GF-D8 (cell line): ENCODE measurements around the gene FNTB.
"Not testable (repeated sequence)": the region's sequence is repeated elsewhere in the genome, so short reads cannot be mapped to it uniquely, and the experiment has no call there.

Source experiments
- DNase-seq: peaks from one replicate; lab custom pipeline; 2025; lab: John Stamatoyannopoulos, UW

The FNTB gene

DNA sequence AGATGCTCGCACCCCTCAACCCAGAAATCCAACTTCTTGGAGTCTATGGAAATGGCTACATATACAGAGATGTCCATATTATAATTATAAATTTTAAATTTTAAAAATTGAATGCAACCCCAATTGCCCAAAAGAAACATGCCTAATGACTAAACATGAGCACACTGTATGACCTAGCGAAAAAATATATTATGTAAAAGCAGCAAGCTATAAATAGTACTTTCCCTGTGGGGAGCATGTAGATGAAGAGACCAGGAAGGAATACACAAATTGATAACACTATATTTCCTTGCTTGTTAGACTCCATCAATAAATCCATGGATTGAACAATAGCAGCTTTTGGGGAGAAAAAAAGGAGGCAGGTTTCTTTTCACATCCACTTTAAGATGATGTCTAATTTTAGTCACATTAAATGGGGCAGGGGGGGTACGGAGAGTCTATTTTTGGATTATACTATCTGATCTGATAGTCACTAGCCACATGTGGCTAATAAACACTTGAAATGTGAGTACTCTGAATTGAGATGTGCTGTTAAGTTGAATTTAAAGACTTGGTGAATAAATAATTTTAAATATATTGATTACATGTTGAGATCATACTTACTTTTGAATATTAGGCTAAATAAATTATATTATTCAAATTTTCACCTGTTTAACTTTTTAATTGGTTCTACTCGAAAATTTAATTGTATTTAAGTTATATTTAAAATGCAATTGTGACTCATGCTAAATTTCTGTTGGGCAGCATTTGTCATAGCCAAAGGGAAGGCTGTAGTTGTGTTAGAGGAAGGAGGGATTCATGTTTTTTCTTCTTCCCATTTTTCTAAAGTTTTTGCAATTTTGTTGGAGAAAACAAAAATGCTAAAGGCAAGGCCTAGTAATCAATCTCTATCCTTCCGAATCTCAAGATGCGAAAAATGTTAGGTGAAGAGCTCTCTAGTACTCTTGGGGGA is 98.1 kb downstream of the FNTB start:
- no peak for DNase-seq

DNA sequence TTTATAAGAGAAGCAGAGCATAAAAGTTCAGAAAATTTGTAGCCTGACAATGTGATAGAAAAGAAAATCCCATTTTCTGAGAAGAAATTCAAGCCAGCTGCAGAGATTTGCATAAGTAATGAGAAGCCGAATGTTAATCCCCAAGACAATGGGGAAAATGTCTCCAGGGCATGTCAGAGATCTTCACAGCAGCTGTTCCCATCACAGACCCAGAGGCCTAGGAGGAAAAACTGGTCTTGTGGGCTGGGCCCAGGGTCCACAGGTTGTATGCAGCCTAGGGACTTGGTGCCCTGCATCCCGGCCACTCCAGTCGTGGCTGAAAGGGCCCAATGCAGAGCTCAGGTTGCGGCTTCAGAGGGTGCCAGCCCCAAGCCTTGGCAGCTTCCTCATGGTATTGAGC is 100.0 kb downstream of the FNTB start:
- not testable (repeated sequence) for DNase-seq

DNA sequence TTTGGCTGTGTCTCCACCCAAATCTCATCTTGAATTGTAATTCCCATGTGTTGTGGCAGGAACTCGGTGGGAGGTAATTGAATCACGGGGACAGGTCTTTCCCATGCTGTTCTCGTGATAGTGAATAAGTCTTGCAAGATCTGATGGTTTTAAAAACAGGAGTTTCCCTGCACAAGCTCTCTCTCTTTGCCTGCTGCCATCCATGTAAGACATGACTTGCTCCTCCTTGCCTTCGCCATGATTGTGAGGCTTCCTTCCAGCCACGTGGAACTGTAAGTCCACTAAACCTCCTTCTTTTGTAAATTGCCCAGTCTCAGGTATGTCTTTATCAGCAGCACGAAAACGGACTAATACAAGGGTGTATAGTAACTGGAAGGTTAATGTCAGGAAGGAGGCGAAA is 101.1 kb downstream of the FNTB start:
- not testable (repeated sequence) for DNase-seq

DNA sequence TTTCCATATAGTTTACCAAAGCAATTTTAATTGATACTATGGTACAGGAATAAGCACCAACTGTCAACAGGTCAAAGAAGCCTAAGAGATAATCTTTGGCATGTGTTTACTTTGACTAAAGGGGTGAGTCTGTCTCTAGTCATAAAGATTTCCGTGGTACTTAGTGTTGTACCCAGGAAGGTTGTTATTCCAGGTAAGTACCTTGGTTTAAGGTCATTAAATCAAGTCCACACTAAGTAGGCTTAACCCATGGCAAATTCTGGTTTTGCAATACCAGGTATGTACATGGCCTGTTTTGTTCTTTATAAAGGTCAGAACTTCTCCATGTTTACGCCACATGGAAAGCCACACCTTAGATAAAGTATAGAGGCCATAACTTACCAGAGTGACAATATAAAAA is 105.7 kb downstream of the FNTB start:
- DNase-seq, result no peak

DNA sequence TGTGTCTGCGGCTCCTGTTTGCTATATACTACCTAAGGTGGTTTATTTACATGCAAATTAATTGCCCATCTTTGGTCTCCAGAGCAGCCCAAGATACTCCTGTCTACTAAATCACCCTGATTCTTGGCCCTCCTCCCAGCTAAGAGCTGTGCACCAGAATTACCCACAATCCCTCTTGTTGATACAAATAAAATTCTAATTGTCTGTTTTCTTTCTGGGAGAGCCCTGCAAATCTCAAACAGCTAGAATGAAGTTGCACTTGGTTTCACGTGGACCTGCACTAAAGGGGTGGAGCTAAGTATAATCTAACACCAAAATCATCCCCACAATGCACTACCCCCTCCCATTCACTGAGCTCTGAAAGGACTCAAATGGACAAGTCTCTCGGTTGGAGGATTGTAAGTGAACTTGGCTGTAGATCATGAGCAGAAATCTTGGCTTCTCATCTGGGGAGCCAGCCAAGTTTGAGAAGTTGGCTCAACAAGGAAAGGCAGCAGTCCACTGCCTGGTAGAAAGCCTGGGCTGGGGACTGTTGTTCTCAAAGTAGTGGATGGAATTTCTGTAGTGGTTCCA is 109.0 kb downstream of the FNTB start:
- DNase-seq, result no peak

DNA sequence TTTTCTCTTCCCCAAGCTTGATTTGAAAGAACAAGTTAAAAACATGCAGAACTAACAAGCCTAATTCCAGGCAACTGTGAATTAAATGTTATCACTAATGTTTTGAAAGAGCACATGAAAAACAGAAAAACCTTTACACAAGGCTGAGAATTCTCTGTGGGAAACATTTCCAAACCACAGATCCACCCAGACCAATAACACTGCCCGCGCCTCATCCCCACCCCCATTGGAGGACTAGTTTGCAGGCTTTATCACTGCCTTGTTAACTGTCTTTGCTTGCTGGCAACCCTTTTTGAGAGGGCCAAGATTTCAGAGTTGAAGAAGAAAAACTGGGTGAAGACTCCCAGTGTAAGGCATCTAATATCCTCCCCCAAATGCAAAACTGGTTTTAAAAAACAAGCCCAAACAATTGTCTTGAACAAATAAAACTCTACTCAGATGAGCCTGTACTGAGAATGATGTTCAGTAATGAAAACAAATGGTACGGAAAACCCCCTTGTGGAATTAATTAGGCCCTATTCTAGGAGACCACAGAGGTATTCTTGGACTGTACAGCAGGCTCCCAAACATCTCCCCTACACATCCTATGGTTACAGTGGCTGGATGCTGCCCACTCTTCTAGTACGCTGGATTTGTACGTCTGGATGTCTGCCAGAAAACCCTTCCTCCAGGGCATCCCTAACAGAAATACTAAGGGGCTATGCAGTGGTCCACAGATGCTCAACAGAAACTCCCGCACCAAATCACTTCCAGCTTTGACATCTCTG is 109.8 kb downstream of the FNTB start:
- DNase-seq, result no peak

DNA sequence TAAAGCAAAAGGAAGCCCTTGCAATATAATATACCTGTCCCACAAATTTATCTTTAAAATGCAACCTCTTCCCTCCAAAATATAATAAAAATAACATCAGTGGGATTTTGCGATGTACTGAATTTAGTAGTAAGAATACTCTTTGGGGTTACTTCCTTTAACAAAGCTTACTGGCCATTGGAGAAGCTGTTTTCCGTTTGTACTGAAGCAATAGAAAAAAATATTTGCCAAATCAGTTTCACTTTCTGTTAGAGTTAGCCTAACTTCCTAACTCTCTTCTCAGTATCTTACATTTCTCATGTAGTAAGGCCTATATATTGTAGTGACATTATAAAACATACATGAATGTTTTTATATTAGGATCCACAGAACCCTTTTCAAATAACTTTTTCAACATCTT is 111.9 kb downstream of the FNTB start:
- no peak for DNase-seq

DNA sequence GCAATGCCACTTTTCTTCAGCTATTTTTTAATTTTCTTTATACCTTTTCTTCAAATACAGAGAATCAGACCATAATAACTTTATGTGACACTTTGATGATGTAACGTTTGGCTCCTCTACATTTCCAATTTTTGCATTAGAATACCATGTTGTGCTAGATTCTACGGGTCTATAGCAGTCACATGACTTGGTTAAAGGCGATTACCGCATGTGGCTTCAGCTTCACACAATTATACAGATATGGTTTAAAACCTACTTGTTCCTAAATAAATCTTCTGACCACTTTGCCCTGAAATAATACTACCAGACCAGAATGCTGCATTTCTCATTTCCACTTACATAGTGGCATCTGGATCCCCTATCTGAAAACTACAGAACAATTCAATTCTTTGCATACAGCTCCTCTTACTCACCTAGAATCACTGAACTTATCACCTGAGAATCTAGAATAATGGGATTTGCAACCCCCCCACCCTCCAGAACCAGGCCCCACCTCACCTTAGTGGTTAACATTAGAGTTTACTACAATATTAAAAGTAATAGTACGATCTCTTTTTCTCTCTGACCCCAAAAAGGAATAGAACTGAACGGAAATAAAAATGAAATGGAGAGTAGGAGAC is 114.3 kb downstream of the FNTB start:
- DNase-seq, result no peak

DNA sequence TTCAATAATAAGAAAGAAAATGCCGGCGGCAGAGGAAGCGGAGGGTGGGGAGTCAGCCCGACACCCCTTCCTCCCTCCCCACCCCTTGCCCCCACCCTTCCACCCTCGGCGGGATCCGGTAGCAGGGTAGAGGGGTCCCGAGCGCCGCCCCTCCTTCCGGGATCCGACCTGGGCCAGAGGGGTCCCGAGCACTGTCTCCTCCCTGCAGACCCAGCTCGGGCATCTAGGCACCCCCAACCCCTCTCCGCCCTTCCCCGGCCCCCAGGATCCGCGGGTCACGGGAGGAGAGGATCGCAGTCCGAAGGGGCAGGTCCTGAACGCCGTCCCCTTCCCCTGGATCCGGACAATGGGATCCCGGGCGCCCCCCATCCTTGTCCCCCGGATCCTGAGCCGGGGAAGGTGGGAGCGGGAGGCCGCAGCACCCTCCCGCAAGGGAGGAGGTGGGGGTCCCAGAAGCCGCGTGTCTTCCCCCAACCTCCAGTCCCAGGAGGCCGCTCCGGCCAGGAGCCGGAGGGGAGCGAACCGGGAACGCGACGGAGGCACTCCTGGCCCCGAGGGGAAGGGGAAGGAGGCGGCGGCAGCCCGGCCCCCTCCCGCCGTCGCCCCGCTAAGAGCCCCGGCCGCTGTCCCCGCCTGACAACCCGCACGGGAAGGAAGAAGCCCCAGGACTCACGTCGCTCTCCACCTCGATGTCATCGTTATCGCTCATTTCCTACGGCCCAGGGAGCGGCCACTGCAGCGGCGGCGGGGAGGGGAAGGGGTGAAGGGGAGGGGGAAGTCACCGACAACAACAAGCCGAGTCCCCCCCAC is 115.1 kb downstream of the FNTB start:
- DNase-seq, result no peak

DNA sequence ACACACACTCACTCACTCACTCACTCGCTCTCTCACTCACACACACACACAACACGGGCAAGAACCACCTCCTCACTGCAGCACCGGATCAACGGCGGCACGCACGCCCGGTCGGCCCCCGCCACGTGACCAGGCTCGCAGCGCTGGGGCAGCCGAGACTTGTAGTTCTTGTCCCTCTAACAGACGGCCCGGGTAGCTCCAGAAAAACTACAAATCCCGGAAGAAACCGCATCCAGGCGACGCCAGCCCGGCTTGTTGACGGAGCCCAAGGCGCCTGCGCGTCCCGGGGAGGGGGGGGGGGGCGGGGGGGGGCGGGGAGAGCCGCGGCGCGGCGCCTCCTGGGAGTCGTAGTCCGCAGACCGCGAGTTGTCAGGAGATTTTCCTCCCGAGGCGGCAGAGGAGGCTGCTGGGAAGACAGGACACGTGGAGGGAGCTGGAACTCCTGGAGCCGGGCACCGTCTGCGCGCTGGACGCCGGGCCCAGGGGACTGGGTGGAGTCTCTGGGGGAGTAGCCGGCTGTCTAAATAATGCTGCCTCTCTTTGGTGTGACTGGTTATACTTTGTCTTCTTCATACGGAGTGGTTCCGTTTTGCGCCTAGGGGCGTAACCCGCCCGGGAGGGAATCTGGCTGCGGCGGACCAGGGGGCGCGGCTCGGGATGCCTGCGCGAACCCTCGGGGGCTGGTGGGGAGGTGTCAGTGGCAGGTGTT is 115.9 kb downstream of the FNTB start, which contains the start of gene MAX:
Gene MAX (minus strand): TSS at position 77 of the 709 bp plus-strand sequence. CDS start 178 bp downstream, outside the sequence.
- peak; percentile 87 for DNase-seq

DNA sequence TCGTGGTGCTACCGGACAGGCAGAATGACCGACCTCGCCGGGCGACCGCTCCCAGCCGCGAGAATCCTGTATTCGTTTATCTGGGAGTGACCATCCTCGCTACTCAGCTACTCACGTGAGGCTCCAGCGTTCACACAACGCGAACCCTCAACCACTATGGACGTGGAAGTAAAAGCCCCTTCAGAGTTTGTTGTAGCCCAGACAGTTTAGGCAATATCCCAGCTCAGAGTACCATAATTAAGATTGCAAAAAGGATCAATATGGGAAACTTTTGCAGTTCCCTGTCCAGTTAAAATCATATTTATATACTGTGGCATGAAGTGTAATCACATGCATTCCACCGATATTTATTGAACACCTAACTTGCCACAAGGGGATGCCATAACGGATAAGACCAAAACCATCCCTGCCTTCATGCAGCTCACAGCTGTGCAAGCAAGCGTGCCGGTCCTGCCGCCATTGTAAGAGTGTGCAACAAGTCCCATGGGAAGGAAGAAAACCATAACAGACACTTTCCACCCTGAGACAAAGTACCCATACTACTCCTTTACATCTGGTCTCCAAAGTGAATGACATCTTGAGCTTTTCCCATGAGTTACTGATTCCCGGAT is 116.6 kb downstream of the FNTB start:
- DNase-seq, result no peak

DNA sequence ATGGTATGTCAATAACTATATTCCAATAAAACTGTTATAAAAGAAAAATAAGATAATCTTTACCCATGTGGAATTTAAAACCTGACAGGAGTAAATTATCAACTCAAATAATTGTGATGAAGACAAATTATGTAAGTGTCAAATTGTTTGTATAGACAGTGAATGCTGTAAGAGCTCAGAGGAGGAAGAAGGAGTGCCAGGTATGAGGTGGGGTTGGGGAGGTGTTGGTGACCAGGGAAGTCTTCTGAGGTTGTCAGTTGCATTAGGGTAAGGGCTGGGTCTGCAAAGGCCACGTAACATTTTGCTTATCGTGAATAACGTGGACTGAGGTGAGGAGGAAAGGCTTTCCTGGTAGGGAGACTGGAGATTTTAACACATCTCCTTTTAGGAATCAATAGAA is 118.1 kb downstream of the FNTB start:
- DNase-seq, result no peak

DNA sequence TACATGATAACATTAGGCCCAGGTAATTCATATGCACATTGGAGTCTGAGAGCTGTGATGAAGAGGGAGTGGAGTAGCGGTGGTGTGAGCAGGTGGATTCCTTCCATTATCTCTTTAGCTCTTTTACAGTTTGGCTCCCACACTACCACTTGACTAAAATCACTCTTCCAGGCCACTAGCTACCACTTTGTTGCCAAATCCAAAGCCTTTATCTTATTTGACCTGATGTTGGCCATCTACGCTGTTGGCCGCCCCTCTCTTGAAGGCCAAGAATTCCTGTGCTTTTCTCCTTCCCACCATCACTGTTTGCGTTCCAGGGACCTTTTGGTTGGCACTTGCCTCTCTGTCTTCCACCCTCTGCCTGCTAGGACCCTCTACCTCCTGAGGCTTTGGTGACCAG is 119.6 kb downstream of the FNTB start:
- no peak for DNase-seq

DNA sequence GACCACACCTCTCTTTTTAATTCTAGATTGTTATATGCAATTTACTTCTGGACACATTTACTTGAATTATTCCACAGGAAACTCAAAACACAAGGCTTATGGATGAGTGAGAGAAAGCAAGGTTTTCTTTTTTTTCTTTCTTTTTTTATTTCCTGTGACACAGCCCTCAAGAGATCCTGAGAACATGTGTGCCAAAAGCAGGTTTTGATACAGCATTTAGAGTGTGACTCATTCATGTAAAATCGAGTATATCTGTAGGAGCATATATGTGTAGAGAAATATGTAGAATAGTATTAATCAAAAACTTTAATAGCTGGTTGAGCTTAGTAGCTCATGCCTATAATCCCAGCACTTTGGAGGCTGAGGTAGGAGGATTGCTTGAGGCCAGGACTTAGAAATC is 120.0 kb downstream of the FNTB start:
- DNase-seq, result no peak

DNA sequence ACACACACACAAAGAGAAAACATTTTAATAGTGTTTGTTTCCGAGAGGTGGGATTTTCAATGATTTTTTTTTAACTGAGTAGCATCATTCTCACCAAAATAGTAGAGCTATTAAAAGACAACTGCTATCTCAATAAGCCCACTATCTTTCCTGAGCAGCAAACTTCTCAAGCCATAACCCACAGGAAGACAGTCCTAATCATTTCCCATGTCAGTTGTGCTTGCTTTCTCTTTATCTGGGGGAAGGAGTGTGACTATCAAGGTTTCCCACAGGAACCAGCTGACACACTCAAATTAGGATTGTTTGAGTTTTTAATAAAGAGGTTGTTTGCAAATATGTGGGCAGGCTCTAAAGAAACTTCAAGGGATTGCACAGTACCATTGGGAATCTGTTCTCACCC is 120.5 kb downstream of the FNTB start:
- no peak for DNase-seq

DNA sequence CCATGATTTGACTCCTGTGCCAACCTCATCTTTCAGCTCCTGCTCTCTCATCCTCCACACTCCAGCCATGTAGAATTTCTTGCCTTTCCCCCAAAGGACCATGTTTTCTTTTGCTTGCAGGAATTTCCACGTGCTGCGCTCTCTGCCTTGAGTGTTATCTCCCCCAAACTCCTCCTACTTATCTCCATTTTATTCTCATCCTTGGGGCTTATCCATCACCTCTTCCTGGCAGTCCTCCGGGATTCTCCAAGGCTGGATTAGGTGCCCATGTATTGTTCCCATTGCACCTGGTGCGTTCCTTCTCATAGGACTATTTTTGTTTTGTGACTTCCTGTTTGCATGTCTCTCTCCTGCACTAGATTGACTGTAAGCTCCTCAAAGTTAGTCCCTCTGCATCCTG is 122.7 kb downstream of the FNTB start:
- no peak for DNase-seq

DNA sequence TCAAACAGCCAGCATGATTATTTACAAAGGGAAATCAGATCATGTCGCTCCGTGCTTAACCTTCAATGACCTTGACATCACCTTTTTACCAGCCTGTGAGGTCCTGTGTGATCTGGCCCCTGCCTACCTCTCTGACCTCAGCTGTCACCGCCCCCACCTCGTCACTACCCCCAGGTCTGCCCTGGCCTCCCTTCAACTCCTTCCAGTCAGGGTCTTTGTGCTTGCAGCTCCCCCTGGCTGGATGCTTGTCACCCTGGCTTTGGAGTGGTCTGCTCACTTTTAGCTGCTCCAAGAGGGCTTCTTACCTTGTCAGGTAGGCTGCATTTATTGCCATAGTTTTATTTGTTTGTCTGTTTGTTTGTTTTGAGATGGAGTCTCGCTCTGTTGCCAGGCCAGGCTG is 123.8 kb downstream of the FNTB start:
- no peak for DNase-seq
